NCI-H2196 (cell line): ENCODE data around the gene TP73.

Experiments used
- DNase-seq: peaks from one replicate; lab custom pipeline; 2025; ENCODE audit not compliant: unreplicated experiment; lab: John Stamatoyannopoulos, UW

Gene TP73

DNA sequence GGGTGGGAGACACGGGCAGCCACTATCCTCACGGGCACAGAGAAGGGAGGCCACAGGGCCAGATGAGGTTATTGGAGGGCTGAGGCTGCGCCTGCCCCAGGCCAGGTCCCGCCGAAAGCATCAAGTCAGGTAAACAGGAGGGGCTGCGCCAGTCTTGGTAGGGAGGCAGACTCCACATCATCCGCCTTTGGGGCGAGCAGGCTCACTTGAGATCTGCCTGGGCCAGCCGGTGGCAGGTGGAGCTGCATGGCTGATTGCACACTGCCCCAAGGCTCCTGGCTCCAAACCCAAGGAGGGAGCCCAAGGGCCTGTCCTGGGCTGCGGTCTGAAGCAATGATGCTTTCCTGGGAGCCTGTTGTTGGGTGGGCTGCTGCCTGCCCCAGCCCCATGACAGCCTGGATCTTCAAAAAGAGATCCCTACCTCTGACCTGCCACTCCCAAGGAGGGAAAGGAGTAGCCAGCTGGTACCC, 124.8 kb downstream of the TP73 start:
- no peak for DNase-seq

DNA sequence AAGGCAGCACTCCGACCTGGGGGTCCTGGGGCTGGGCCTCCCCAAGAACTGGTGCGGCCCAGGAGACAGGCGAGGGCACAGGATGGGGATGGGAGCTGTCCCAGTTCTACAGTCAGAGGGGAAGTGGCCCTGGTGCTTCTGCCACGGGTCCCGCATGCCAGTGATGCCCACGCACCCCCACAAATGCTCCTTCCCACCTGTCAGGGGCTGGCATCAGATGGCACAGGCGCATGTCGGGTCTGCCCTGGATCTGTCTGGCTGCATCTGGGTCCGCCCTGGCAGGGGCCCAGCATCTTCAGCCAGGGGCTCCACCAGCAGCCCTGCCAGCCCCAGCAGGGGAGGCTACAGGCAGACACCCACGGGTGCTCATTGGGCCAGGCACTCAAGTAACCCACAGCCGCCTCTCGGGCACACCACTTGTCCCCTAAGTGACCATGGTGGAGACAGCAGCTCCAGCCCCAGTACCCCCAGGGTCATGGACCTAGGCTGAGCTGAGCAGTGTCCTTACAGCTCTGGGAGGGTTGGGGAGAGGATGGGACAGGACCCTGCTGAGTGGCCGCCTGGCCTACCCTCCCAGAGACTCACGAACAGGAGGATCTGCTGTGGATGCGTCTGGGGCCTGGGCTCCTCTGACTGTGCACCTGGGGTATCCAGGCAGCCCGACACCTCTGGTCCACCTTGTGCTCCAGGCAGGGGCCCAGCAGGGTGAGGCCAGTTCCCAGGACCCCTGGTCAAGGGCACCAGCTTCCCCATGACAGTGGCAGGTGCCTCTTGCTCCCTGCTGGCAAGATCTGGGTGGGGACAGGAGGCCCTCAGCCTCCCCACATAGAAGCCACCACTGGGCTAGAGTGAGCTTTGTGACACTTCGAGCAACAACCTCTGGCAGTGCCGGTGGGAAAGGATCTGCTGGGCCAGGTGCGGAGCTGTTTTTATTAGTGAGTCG, 125.6 kb downstream of the TP73 start:
- DNase-seq = no peak

DNA sequence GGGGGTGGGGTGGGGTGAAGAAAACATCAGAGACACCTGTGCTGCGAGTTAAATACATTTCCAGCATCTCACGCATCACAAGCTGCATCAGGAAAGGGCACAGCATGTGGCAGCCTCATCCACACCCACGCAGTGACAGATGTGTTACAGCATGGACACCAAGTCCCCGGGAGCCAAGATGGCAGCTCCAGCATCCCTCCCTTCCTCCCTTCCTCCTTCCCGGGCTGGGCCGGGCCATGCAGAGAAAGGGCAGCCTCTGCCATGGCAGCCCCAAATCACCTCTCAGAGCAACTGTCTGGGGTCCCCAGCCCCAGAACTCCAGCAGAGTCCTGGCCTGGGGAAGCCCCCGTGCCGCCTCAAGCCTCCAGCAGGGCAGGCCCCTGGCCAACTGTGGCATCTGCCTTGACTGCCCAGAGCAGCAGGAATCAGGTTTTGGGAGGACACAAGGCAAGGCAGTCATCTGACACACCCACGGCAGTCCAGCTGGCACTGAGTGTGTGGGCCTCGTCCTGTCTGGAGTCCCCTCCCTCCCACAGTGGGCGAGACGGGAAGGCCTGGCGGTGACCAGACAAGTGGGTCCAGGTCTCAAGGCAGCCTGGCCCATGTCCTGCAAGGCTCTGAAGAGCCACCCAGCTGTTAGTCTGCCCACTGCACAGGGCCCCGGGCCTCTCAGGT, 126.4 kb downstream of the TP73 start:
- no peak for DNase-seq

DNA sequence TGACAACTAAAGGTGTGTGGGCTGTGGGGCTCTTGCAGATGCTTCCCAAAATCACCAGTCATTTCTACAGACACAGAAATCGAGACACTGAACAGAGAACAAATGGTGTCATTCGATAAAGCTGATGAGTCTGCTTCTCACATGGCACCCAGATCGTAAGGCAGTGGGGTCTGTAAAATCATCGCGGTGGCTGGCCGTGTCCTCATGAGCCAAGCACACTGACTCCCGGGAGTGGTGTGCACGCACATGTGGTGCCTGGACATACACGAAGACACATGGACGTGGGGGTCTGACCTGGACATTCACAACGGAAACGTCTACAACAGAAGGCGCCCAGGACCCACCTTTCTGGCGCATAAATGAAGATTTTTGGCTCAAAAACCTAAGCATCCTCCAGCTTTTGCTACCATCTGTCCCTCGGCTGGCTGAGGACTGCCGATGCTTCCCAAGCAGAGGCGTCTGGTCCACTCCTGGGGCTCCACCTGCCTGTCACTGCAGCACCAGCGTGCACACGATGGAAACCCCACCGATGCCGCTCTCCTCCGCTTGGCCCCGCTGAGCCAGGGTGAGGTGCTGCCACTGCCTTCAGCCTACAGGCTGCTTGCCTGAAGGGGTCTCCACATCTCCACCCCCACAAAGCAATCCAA, 127.1 kb downstream of the TP73 start:
- no peak for DNase-seq

DNA sequence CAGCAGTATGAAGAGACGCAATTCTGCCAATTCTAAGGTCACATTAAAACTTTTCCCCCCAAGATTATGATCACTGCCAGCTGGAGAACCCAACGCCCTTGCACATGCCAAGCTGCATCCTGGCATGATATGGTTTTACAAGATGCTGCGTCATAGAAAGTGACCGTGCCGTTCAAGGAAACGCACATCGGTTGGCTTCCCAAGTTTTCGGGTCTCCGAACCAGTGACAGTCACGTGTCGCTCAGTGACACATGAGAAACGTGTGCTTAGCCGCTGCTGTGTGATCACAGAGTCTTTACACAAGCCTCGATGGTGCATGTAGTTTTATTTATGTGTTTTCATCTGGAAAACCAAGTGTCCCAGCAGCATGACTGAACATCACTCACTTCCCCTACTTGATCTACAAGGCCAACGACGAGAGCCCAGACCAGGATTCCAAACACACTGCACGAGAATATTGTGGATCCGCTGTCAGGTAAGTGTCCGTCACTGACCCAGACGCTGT, 127.6 kb downstream of the TP73 start:
- DNase-seq = no peak

DNA sequence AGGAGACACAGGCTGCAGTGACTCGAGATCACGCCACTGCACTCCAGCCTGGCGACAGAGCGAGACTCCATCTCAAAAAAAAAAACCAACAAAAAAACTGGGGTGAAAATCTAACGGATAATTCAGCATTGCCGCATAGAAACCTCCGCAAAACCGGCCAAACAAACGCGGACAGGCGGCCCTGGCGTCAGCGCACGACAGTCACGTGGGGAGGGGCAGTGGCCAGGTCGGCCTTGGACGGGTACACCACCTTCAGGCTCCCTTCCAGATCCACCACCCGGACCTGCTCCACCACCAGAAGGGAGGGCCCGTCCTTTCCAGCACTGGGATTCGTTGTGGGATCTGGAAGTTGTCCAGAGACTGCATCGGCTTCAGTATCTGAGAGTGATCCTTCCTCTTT, 128.6 kb downstream of the TP73 start:
- DNase-seq = no peak

DNA sequence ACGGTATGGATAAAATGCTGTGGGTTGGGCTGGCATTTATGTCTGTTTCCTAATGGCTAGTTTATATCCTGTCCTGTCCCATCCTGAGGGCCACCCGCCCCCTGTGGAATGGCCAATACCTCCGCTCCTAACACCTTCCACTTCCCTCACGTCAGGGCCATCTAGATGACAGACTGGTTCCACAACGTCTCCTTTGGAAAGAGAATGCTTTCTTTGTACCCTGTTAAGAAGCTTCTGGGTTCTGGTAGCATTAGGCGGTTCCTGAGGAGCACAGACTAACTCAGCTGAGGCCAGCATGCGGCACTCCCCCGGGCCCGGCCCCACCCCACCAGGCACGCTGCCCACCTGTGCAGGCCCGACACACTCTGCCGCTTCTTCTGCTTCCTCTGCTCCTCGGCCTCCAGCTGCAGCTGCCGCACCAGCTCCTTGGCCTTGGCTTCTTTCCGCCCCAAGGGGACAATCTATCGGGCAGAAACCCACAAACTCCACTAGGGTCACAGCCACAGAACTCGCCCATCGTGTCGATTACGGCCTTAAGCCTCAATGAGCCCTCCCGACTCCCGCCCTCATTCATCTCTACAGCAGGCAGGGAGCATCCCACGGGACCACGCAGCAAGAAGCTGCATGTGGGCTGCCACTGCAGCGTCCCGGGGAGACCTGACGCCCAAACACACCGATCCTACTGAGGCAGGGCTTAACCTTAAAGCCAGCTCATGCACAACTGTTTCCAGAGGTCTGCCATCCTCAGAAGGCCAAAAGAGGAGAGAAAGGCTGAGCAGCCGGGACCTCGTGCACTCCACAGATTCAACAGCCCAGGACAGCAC, 131.5 kb downstream of the TP73 start:
- no peak for DNase-seq

DNA sequence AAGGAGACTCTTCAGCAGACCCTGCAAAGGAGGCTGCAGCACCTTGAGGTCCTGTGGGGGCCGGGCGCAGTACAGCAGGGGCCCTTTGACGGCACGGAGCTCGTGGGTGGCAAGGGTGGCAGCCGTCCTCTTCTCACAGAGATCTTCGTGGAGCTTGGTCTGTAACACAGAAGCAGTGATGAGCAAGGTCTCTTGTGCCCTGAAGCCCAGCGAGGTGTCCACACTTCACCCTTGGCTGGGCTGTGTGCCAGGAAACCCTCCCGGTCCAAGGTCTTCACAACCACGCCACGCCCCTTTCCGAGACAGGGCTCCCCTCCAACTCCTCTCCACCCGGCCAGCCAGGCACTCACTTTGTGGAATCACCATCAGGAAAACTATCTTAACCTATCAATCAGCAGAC, 132.7 kb downstream of the TP73 start:
- DNase-seq = no peak

DNA sequence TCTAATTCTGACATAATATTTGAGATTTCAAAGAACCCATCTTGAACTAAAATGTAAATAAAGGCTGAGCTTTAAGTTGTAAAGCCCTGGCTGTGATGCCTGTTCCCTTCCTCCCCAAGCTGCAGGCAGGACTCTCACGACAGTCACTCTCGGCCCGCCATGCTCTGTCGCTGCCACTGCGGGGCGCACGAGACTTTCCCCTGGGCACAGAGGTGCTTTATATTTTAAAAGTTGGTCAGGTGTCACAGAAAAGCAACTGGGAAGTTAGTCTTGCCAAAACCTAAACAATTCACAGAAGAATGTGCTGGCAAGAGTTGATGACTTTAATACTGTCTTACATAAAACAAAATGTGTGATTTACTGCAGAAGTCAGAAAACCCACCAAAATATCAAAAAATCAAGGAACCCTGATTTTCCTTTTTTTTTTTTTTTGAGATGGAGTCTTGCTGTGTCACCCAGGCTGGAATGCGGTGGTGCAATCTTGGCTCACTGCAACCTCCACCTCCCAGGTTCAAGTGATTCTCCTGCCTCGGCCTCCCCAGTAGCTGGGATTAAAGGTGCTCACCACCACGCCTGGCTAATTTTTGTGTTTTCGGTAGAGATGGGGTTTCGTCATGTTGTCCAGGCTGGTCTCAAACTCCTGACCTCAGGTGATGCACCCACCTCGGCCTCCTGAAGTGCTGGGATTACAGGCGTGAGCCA, 133.3 kb downstream of the TP73 start:
- no peak for DNase-seq
